Natural killer cell treated with Interleukin-12 subunit alpha and Interleukin-12 subunit beta and Interleukin-15 and Interleukin-18, amount 100 ng/mL, for 72 hours (primary cell): Measurements from ENCODE around the gene ABCB7. TPM values are rescaled to one million over a fixed set of nuclear protein-coding genes. Genes with fewer than 3 reads are reported as not detected.
"Not testable (repeated sequence)": the region's sequence is repeated elsewhere in the genome, so short reads cannot be mapped to it uniquely, and the experiment has no call there.

ENCODE experiments used
- ATAC-seq, 2 donors: fragments of 150-1000 bp; cut with Tn5 transposase in 1 of 2; sonication (Bioruptor Pico), chemical (Tn5 transposase) in 1 of 2; 2 replicates each; pipeline ENCODE4 v1.10.0; 2021
- DNase-seq: peaks from one replicate; pipeline ENCODE4 v3.0.0; 2022; ENCODE audit warnings: low spot score
- H3K27ac Mint-ChIP-seq, 2 donors: 1 replicate in 1 of 2; 2 replicates in 1 of 2; pipeline ENCODE4 v1.8.0; 2022; ENCODE audit warnings: mixed read lengths in 2 of 2, mild to moderate bottlenecking in 1 of 2, moderate library complexity in 1 of 2
- H3K27me3 Mint-ChIP-seq, 2 donors: 1 replicate in 1 of 2; 2 replicates in 1 of 2; pipeline ENCODE4 v1.8.0; 2022; ENCODE audit warnings: mixed read lengths in 2 of 2
- H3K36me3 Mint-ChIP-seq: one replicate; pipeline ENCODE4 v1.8.0; 2022; ENCODE audit warnings: mixed read lengths
- H3K4me1 Mint-ChIP-seq, 2 donors: 1 replicate in 1 of 2; 2 replicates in 1 of 2; pipeline ENCODE4 v1.8.0; 2022; ENCODE audit warnings: low read depth in 2 of 2, mixed read lengths in 2 of 2, mild to moderate bottlenecking in 1 of 2
- H3K4me3 Mint-ChIP-seq: one replicate; pipeline ENCODE4 v1.8.0; 2022; ENCODE audit warnings: mixed read lengths
- H3K9me3 Mint-ChIP-seq: 2 replicates; pipeline ENCODE4 v1.8.0; 2022; ENCODE audit warnings: mixed read lengths
- total RNA-seq, 2 donors: library from RNA; stranded (reverse); gene quantifications; one replicate each; pipeline ENCODE4 v1.2.3, GENCODE V29; 2022

The ABCB7 gene
- total RNA-seq, 2 donors from 2014 or later = 21.6 to 21.7 TPM

DNA sequence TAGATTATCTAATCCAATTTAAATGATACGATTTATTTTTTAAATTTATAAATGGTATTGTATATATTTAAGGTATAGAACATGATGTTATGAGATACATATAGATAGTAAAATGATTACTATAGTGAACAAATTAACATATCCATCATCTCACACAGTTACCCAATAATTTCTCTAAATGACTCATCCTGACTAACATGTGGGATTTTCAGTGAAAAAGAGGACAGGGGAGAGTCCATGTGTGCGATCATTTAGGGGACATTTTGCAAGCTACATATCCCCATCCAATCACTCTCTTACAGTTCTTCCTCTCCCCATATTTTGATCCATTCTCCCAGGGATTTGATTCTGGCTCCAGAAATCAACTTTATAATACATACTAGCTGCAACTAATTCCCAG, 88.2 kb downstream of the ABCB7 start:
- H3K27me3 Mint-ChIP-seq = no peaks in the 10 kb centered on the region
- H3K4me1 Mint-ChIP-seq = peaks cover 0 to 4% of the 10 kb centered on the region in 2 donors
- peak overlapping the region in 1 of 2 donors; percentile 18 for H3K27ac Mint-ChIP-seq
- ATAC-seq (peak in 1 of 2 donors; percentile 28), DNase-seq (no peak)
- H3K9me3 Mint-ChIP-seq = no peaks in the 10 kb centered on the region
- no peaks in the 10 kb centered on the region for H3K36me3 Mint-ChIP-seq
- H3K4me3 Mint-ChIP-seq = no peak overlapping the region

DNA sequence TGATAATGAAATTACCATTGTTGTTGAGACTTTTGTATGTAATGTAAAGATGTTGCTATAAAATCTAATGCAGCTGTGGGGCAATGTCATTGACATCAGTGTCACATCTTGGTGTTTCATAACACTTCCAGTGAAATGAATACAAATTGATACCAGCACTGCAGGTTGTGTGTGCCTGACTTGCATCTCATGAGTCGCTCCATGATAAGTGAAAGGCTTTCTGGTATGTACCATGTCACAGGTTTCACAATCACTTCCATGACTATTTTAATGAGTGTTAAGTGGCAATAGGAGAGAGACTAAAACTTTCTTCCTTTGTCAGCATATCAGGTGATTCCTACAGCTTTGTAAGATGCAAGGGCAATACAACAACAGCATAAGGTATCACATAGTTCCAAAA, 94.4 kb downstream of the ABCB7 start:
- ATAC-seq = no peak
- H3K27me3 Mint-ChIP-seq = no peaks in the 10 kb centered on the region
- H3K36me3 Mint-ChIP-seq = no peaks in the 10 kb centered on the region

DNA sequence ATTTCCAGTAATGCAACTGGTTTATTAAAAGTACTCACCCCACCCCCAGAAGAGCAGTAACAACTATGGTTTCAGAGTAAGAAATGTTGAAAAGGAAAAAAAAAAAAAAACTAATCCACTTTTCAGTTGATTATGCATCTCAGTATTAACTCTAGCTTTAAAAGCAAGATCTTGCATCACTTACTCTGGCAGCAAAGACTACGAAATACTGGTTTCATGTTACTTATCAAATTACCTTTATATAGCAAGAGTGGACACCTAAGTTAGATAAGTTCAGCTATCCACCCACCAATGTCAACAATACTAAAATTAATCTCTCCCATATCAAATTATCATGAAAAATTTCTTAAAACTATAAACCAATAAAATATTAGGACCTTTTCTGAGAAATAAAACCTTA, 105.0 kb downstream of the ABCB7 start:
- H3K9me3 Mint-ChIP-seq = no peaks in the 10 kb centered on the region
- H3K36me3 Mint-ChIP-seq = no peaks in the 10 kb centered on the region
- no peak overlapping the region for H3K4me3 Mint-ChIP-seq

More for the DNA sequence above, 94.4 kb downstream of the ABCB7 start:
- H3K4me3 Mint-ChIP-seq = no peak overlapping the region
- DNase-seq = no peak
- no peaks in the 10 kb centered on the region for H3K4me1 Mint-ChIP-seq
- no peaks in the 10 kb centered on the region for H3K9me3 Mint-ChIP-seq
- no peak overlapping the region for H3K27ac Mint-ChIP-seq

DNA sequence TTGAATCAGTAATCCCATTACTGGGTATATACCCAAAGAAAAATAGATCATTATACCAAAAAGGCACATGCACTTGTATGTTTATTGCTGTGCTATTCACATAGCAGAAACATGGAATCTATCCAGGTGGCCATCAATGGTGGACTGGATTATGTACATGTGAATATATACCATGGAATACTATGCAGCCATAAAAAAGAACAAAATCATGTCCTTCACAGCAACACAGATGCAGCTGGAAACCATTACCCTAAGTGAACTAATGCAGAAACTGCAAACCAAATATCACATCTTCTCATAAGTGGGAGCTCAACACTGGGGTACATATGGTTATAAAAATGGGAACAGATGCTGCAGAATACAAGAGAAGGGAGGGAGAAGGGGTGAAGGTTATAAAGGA, 110.7 kb downstream of the ABCB7 start:
- no peak for ATAC-seq
- no peak for DNase-seq
- Mint-ChIP-seq H3K4me1 (no peaks in the 10 kb centered on the region), H3K9me3 (no peaks in the 10 kb centered on the region), H3K27me3 (no peaks in the 10 kb centered on the region), H3K4me3 (no peak overlapping the region), H3K36me3 (no peaks in the 10 kb centered on the region), H3K27ac (no peak overlapping the region)

More for the DNA sequence above, 105.0 kb downstream of the ABCB7 start:
- no peak overlapping the region for H3K27ac Mint-ChIP-seq
- DNase-seq (no peak), ATAC-seq (no peak)
- H3K27me3 Mint-ChIP-seq = no peaks in the 10 kb centered on the region
- no peaks in the 10 kb centered on the region for H3K4me1 Mint-ChIP-seq

DNA sequence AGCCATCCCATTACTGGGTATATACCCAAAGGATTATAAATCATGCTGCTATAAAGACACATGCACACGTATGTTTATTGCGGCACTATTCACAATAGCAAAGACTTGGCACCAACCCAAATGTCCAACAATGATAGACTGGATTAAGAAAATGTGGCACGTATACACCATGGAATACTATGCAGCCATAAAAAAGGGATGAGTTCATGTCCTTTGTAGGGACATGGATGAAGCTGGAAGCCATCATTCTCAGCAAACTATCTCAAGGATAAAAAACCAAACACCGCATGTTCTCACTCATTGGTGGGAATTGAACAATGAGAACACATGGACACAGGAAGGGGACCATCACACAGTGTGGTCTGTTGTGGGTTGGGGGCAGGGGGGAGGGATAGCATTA, 111.9 kb downstream of the ABCB7 start:
- not testable (repeated sequence) for H3K4me3 Mint-ChIP-seq, DNase-seq, H3K9me3 Mint-ChIP-seq, ATAC-seq, H3K27me3 Mint-ChIP-seq, H3K4me1 Mint-ChIP-seq, H3K27ac Mint-ChIP-seq, H3K36me3 Mint-ChIP-seq

DNA sequence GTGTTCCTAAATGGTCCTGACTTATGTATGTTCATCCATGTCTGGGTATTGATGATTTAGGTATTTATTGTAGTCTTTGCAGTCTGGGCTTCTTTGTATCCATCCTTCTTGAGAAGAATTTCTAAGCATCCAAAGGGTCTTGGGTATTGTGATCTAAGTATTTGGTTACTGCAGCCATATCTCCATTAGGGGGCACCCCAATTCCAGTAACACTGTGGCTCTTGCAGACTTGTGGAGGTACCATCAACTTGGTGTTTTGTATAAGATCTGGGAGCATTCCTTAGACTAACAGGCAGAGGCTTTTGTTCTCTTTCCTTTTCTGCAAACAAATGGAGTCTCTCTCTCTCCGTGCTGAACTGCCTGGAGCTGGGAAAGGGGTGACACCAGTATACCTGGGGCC, 117.2 kb downstream of the ABCB7 start:
- Mint-ChIP-seq H3K27ac (no peak overlapping the region), H3K4me3 (no peak overlapping the region), H3K36me3 (peaks cover 26% of the 10 kb centered on the region), H3K9me3 (peaks cover 13% of the 10 kb centered on the region), H3K27me3 (peaks cover 0 to 13% of the 10 kb centered on the region in 2 donors), H3K4me1 (no peaks in the 10 kb centered on the region)
- DNase-seq = no peak
- ATAC-seq = no peak

Other genes starting within 250 kb of the ABCB7 start
- not detected for gene NEXMIF, start 230.8 kb downstream of the ABCB7 start, total RNA-seq
- gene UPRT, start 117.8 kb upstream of the ABCB7 start, total RNA-seq = 10 to 100 TPM; 20.6 to 26.3 TPM